Measurements from ENCODE around the gene TMC3.
"Not testable (repeated sequence)": the region's sequence is repeated elsewhere in the genome, so short reads cannot be mapped to it uniquely, and the experiment has no call there.

Gene TMC3

DNA sequence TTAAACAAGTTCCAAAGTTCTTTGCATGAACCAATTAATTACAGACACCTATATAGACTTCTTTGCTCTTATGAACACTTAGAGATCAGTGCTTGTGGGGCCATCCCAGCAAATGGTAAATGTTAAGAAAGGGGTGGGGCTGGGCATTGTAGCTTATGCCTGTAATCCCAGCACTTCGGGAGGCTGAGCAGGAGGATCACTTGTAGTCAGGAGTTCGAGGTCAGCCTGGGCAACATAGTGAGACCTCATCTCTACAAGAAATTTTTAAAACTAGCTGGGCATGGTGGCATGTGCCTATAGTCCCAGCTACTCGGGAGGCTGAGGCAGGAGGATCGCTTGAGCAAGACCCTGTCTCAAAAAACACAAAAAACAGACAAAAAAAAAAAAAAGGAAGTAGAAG is 30.6 kb downstream of the TMC3 start:
- no peak for DNase-seq

- no peak for DNase-seq
Measured at GRCh38 chr15:81341351-81341750, 32.7 kb downstream of the TMC3 start.

- DNase-seq: no peak
Measured at GRCh38 chr15:81339851-81340250, 34.2 kb downstream of the TMC3 start.

- DNase-seq: no peak
Measured at GRCh38 chr15:81339321-81339720, 34.7 kb downstream of the TMC3 start.

DNA sequence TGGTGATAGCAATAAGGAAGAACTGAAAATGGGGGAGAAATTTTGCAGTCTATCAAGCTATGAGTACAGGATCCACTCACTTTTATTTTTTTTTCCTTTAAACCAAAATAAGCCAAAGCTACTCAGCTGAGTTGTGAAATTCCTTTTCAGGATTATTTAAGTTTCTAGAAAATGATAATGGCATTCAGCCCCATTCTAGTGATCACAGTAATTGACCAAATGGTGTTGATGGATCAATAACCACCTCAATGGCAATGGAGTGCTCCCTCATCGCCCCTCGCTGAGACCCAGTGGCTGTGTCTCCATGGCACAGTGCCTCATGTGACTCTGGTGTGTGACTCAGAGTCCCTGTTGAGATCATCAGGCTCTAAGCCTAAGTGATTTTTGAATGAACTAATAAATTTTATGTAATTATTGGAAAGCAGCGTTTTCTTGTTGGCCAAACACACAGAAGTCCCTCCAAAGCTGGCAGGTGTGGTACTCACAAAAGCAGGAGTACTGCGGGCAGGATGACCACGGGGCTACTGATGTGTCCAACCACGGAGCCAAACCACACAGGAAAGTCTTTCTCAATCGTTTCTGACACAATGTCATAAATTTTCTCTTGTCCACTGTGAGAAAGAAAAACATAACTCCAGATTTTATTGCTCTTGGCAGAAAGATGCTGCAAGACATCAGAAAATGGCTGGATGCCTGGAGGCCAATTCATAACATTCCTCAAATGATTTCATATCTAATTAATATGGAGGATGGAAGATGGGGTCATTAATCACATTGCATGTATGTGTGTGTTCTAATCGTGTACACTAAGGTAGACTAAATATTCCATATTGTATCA is 35.6 kb downstream of the TMC3 start:
- DNase-seq: peak; percentile 79

GRCh38 chr15:81337713-81338157 is 36.3 kb downstream of the TMC3 start:
- DNase-seq: no peak

DNA sequence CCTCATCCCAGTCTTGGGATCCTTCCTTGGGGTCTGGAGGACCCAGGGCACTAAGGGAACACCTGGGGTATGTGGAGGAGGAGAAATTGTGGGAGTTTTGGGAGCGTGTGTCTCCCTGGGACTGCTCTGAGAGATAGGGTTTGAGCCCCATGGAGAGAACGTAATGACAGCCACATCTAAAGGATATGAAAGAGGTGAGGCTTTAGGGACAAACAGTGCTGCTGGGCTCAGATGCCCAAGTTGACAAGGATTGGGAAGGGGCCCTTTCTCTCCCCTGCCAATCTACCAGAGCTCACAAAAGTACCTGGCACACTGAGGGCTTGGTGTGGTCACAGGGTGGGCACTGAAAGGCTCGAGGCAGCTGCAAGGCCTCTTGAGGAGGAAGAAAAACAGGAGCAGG is 36.8 kb downstream of the TMC3 start:
- DNase-seq: no peak

GRCh38 chr15:81336568-81336967 is 37.4 kb downstream of the TMC3 start:
- DNase-seq: no peak

DNA sequence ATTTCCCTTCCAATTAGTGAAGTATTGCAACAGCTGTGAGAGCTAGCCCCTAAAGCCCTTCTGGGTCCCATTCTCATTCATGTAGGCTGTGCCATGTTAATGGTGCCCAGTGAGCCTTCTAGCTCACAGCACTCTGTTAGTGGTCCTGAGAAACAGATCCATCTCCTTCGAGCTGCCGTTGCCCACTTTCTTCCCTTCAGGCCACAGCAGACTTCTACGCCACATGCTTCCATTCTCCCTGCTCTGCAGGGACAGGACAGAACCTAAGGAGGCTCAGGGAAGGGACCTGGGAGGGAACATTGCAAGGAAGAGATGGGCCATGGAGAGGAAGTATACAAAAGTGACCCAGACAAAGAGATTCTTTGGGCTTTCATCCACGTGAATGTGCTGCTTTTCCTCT is 38.4 kb downstream of the TMC3 start:
- DNase-seq: no peak

DNA sequence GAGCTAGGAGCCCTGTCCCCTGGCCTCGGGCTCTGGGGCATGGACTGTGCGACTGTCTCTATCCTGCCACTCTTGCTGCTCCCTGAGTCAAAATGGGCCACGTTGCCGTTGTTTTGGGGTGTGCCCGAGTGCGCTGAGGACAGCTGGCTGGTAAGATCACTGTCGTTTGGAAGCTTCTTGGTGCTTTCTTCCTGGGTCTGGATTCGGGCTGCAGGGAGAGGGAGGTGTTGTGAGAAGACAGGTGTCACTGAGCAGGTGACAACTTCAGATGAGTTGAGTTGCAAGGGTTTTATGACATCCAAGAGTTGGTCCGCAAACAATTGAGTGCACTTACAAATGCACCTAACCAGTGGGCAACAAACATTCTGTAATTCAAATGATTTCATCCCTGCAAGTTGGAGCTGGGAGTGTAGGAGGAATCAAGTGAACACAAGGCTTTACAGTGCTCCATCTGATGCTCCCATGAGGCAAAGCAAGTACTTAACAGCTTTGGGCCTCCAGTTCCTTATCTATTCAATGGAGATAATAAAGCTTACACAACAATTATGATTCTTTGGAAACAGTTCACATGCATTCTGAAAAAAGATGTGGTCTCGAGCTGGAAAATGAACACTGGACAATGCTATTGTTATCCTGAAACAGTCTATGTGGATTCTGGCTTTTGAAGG is 39.1 kb downstream of the TMC3 start:
- DNase-seq: no peak

- no peak for DNase-seq
Measured at GRCh38 chr15:81333363-81333762, 40.6 kb downstream of the TMC3 start.

DNA sequence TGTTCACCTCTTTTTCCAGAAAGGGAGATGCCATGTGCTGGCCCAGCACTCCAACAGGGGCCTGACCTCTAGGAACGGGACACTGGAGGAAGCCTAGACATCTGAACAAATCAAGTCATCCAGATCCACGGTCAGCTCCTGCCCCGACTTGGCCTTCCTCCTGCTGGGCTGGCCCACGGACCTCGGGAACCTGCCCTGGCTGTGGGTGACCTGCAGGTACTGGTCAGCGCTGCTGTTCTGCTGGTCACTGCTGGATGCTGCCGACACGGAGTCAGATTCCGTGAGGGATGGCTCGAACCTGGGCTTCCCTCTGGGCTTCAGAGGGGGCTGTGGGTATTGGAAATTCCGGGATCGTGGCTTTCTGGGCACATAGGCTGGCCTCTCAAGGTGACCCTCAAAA is 41.7 kb downstream of the TMC3 start:
- DNase-seq: no peak

DNA sequence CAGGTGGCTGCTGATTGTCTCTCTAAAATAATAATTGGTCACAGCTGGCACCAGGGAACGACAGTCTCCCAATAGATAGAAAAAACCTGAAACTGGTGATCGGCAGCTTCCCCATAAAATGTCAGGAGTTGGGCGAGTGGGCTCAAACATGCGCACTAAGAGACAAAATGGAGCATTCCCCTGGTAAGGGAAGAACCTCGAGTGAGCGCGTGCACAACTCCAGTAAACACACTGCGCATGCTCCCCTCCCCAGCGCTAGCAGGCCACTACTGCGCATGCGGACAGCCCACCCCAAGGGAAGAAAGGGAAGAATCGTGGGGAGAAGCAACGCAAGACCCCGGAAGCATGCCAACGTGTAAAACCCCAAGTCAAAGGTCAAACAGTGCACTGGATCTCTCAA is 42.4 kb downstream of the TMC3 start:
- DNase-seq: no peak

DNA sequence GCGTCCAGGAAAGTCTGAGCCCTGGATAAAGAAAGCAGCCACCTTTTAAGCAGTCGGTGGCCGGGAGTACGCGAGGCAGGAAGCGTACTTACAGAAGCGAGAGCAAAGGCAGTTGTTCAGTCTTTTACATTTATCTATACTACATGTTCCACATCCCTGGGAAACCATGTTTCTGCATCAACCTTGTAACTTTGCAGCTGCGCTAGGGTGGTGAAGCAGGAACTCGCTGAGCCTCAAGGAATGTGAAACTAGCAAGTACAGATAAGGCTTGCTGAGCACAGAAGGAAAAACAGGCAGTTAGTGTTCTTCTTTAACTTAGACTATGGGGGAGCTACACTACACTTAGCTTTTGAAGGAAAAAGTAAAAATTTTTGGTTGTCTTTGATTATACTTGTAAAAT is 42.9 kb downstream of the TMC3 start:
- not testable (repeated sequence) for DNase-seq

- DNase-seq: no peak
Measured at GRCh38 chr15:81330366-81331090, 43.5 kb downstream of the TMC3 start.

DNA sequence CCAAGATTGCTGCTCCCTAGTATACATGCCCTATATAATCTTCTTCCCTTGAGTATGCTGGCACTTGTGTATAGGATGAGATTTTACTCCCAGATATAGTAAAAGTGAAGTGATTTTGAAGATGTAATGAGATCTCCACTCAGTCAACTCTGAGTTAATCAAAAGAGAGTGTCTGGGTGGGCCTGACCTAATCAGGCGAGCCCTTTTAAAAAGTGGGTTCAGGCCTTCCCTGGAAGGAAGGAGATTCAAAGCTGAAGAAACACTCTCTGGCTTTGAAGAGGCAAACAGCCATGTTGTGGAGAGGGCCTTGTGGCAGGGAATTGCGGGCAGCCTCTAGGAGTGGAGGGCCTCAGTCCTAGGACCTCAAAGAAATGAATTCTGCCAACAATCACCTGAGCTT is 44.6 kb downstream of the TMC3 start:
- no peak for DNase-seq

DNA sequence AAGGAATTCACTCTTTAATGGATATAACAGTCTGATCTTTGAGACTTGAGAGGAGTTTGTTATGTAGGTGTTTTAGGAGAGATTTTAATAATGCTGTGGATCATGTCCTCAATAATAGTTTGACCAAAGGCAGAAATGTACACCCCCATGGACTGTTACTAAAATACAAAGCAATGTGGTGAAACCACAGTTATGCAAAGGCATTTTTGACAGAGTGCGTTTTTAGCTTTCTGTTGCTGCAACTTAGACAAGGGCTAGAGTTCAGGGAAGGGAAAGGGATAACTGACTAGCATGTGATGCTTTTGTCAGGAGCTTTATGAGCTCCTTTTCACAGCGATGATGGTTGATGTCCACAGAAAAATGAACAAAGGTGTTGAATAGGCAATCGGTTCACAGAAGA is 46.5 kb downstream of the TMC3 start:
- peak; percentile 41 for DNase-seq

DNA sequence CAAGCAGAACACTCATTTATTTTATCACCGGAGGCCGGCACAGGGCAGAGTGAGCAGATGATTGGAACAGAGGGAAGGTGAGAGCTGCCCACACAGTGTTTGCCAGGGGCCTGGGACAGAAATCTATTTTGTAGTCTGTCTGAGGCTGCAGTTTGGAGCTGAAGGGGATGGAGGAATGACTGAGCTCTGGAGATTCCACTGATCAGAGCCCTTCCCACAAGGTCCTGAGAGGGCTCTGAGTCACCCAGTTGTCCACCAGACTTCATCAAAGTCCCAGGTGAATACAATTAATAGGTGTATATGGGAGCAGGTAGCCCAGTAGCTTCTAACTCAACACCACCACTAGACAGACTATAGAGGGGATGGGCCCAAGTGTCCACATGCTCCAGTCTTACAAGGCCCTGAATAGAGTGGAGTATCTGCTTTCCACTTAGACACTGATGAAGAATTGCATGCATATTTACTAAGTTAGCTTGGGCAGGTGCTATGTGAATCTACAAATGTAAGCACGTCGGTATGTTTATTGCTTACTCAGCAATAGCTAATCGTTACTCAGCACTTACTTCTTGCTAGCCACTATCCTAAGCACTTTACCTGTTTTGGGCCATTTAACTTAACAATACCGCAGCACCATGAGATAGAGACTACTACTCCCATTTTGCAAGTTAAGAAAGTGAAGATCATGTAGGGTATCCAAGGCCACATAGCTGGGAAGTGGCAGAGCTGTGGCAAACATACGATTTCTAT is 47.4 kb downstream of the TMC3 start:
- no peak for DNase-seq

- peak; percentile 94 for DNase-seq
Measured at GRCh38 chr15:81323944-81324881, 49.8 kb downstream of the TMC3 start, which contains the start of gene STARD5. STARD5 (minus strand) TSS chr15:81324141; CDS start chr15:81324099, 42 bp downstream.

DNA sequence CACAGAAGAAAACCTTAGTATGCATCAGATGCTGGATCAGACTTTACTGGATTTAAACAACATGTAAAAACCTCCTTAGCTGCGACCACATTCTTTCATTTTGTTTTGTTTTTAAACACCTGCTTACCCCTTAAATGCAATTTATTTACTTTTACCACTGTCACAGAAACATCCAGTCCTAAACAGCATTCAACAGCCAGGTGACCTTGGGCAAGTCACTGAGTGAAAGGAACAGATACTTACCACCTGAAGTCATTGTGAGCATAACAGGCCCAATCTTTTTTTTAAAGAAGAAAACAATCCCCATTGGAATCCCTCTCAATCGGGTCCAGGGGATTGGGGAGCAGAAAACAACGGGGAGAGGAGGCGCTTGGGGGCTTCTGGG is 50.5 kb downstream of the TMC3 start:
- DNase-seq: no peak

- no peak for DNase-seq
Measured at GRCh38 chr15:81322676-81323253, 51.2 kb downstream of the TMC3 start.
